ENCODE data around the gene LDHA.
A peak's percentile ranks its signal among the peaks of the same experiment; 100 is the strongest.

The LDHA gene

DNA sequence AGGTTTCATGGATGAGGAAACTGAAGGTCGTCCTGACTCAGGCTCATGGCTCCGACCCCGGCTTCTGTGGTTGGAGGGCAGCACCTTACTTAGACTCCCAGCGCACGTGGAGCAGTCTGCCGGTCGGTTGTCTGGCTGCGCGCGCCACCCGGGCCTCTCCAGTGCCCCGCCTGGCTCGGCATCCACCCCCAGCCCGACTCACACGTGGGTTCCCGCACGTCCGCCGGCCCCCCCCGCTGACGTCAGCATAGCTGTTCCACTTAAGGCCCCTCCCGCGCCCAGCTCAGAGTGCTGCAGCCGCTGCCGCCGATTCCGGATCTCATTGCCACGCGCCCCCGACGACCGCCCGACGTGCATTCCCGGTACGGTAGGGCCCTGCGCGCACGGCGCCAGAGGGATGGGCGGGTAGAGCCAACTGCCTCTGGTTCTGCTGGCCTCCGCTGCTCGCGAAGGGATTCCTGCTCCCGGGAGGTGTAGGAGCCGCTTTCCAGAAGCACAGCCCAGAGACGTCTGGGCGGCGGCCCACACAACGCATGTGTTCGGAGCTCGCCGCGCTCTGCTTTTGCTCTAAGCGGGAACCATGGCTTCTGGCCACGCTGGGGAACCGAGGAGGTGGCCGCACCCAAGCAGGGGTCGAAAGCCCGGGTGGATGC, at the start of gene LDHA:
TSS of gene LDHA (plus strand) at position 289 of the 653 bp plus-strand sequence. CDS start 2,280 bp downstream, outside the sequence.
- Histone ChIP-seq H2AFZ (ENCODE audit: low read depth) (peak within 1 kb of the TSS; percentile 60; the same call in 1 of the 2 replicates), H3K4me2 (peak within 1 kb of the TSS; percentile 79), H3K79me2 (ENCODE audit: insufficient read depth, low read depth) (peaks cover 47% of the 10 kb centered on the region), H4K20me1 (ENCODE audit: insufficient read depth) (peaks cover 29% of the 10 kb centered on the region), H3K36me3 (ENCODE audit: insufficient read depth) (peaks cover 25% of the 10 kb centered on the region), H3K4me3 (IDR thresholded peaks at IDR 0.05; ENCODE audit: insufficient read depth, low read depth, low read length) (no peak within 1 kb of the TSS), H3K27me3 (ENCODE audit: insufficient read depth, low read depth) (no peaks in the 10 kb centered on the region), H3K9ac (peak within 1 kb of the TSS; percentile 97), H3K4me1 (ENCODE audit: low read depth, poor library complexity, severe bottlenecking) (peaks cover 59% of the 10 kb centered on the region), H3K27ac (peak within 1 kb of the TSS; percentile 95)
- TF ChIP-seq, protein P1, sequence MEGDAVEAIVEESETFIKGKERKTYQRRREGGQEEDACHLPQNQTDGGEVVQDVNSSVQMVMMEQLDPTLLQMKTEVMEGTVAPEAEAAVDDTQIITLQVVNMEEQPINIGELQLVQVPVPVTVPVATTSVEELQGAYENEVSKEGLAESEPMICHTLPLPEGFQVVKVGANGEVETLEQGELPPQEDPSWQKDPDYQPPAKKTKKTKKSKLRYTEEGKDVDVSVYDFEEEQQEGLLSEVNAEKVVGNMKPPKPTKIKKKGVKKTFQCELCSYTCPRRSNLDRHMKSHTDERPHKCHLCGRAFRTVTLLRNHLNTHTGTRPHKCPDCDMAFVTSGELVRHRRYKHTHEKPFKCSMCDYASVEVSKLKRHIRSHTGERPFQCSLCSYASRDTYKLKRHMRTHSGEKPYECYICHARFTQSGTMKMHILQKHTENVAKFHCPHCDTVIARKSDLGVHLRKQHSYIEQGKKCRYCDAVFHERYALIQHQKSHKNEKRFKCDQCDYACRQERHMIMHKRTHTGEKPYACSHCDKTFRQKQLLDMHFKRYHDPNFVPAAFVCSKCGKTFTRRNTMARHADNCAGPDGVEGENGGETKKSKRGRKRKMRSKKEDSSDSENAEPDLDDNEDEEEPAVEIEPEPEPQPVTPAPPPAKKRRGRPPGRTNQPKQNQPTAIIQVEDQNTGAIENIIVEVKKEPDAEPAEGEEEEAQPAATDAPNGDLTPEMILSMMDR (conservative IDR thresholded peaks at IDR 0.05; ENCODE audit: low read depth, low read length): no peak

DNA sequence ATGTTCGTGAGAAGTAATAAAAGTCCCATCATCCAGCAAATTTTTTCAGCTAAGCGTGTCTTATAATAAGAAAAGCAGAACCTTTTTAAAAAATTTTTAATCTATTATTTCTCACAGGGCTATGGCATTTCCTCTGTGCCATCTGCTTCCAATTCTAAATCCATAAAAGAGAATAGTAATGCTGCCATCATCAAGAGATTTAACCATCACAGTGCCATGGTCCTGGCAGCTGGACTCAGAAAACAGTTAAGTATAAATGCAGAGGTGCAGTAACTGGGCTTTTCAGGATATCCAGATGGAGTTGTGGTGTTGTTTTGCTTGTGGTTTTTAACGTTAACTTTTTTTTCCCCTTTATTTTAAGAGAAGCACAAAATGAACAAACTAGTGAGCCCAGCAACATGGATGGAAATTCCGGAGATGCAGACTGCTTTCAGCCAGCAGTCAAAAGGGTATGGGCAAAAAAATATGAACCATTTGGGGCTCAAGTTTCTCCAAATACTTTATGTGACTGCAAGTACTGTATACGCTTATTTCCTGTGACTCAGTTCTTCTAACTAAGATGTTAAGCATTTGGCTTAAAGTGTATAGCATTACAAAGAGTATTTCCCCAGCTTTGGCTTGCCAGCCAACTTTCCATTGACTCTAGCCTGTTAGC, 46.8 kb upstream of the LDHA start:
- H3K27ac ChIP-seq: no peak overlapping the region
- no peaks in the 10 kb centered on the region for H3K79me2 ChIP-seq (ENCODE audit: insufficient read depth, low read depth)
- no peak overlapping the region for H3K9ac ChIP-seq
- H2AFZ ChIP-seq (ENCODE audit: low read depth): no peak overlapping the region
- H3K36me3 ChIP-seq (ENCODE audit: insufficient read depth): peaks cover 3% of the 10 kb centered on the region; the same call in 1 of the 2 replicates
- TF ChIP-seq, protein P1 (conservative IDR thresholded peaks at IDR 0.05; ENCODE audit: low read depth, low read length): no peak
- no peak overlapping the region for H3K4me2 ChIP-seq
- H3K27me3 ChIP-seq (ENCODE audit: insufficient read depth, low read depth): no peaks in the 10 kb centered on the region
- H3K4me3 ChIP-seq (IDR thresholded peaks at IDR 0.05; ENCODE audit: insufficient read depth, low read depth, low read length): no peak overlapping the region
- H4K20me1 ChIP-seq (ENCODE audit: insufficient read depth): no peaks in the 10 kb centered on the region
- H3K4me1 ChIP-seq (ENCODE audit: low read depth, poor library complexity, severe bottlenecking): no peaks in the 10 kb centered on the region

DNA sequence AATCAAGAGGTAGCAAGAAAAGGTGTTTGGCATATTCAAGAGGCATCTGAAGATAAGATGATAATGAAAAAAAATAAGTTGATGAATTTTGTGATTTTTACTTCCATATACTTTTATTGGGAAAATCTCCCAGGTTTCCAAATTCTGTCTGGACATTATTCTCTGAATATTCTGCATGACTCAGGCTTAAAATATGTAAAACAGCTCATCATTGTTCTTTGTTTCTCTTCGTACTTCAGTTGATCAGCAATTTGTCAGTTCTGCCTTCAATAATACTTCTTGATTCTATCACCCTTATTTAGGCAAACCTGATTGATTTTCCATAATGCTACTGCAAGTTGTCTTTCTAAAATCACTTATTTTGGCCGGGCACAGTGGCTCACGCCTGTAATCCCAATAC, 41.8 kb upstream of the LDHA start:
- TF ChIP-seq, protein P1 (conservative IDR thresholded peaks at IDR 0.05; ENCODE audit: low read depth, low read length): no peak
- H2AFZ ChIP-seq (ENCODE audit: low read depth): no peak overlapping the region
- no peaks in the 10 kb centered on the region for H3K27me3 ChIP-seq (ENCODE audit: insufficient read depth, low read depth)
- H3K27ac ChIP-seq: no peak overlapping the region
- no peak overlapping the region for H3K4me2 ChIP-seq
- H3K36me3 ChIP-seq (ENCODE audit: insufficient read depth): peaks cover 3% of the 10 kb centered on the region; the same call in 1 of the 2 replicates
- no peaks in the 10 kb centered on the region for H3K79me2 ChIP-seq (ENCODE audit: insufficient read depth, low read depth)
- no peak overlapping the region for H3K4me3 ChIP-seq (IDR thresholded peaks at IDR 0.05; ENCODE audit: insufficient read depth, low read depth, low read length)
- H4K20me1 ChIP-seq (ENCODE audit: insufficient read depth): no peaks in the 10 kb centered on the region
- no peaks in the 10 kb centered on the region for H3K4me1 ChIP-seq (ENCODE audit: low read depth, poor library complexity, severe bottlenecking)
- no peak overlapping the region for H3K9ac ChIP-seq

DNA sequence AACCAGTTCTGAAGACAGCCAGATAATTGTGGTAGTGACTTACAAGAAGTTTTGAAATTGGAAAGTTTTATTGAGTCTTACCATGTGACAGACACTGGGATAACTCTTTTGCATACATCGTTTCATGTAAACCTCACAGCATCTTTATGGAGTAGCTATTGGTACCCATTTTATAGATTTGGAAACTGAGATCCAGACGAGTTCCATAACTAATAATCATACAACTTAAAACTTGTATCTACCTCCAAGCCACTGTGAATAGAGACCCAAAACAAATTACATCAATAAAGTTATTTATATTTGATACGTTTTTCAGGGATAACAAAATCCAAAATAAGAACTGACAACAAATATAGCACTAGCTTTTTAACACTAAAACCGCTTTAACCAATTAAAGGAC, 35.7 kb upstream of the LDHA start:
- Histone ChIP-seq H3K36me3 (ENCODE audit: insufficient read depth) (no peaks in the 10 kb centered on the region; the same call in 1 of the 2 replicates), H3K79me2 (ENCODE audit: insufficient read depth, low read depth) (no peaks in the 10 kb centered on the region), H3K4me1 (ENCODE audit: low read depth, poor library complexity, severe bottlenecking) (no peaks in the 10 kb centered on the region)

More for the DNA sequence above, 35.7 kb upstream of the LDHA start:
- no peak overlapping the region for H3K27ac ChIP-seq
- no peak overlapping the region for H3K4me3 ChIP-seq (IDR thresholded peaks at IDR 0.05; ENCODE audit: insufficient read depth, low read depth, low read length)
- no peaks in the 10 kb centered on the region for H3K27me3 ChIP-seq (ENCODE audit: insufficient read depth, low read depth)
- H2AFZ ChIP-seq (ENCODE audit: low read depth): no peak overlapping the region
- no peak overlapping the region for H3K9ac ChIP-seq
- no peak overlapping the region for H3K4me2 ChIP-seq
- H4K20me1 ChIP-seq (ENCODE audit: insufficient read depth): no peaks in the 10 kb centered on the region
- TF ChIP-seq, protein P1 (conservative IDR thresholded peaks at IDR 0.05; ENCODE audit: low read depth, low read length): no peak
